Testis (tissue), 3 donors: ENCODE results near the gene C1QTNF9B. TPM values are rescaled to one million over a fixed set of nuclear protein-coding genes. Genes with fewer than 3 reads are reported as not detected.

ENCODE experiments used
- DNase-seq: peaks from one replicate; pipeline ENCODE4 v3.0.0-alpha.2; 2019
- H3K27ac ChIP-seq, 2 donors: fragments of 200-600 bp; sonication (generic); one replicate each; pipeline ENCODE4 v1.5.1; 2019
- H3K27me3 ChIP-seq: fragments of 200-600 bp; sonication (generic); one replicate; pipeline ENCODE4 v1.5.1; 2019
- H3K36me3 ChIP-seq: fragments of 200-600 bp; sonication (generic); one replicate; pipeline ENCODE4 v1.5.1; 2017; ENCODE audit warnings: low read depth; ENCODE audit errors: missing control alignments
- H3K4me1 ChIP-seq: fragments of 200-600 bp; sonication (generic); one replicate; pipeline ENCODE4 v1.5.1; 2019
- H3K4me3 ChIP-seq, 2 donors: fragments of 200-600 bp; sonication (generic); one replicate each; pipeline ENCODE4 v1.5.1; 2017 to 2019
- H3K9me3 ChIP-seq: fragments of 200-600 bp; sonication (generic); one replicate; pipeline ENCODE4 v1.5.1; 2017
- POLR2A ChIP-seq: fragments of 450-650 bp; IDR thresholded peaks from one replicate; pipeline ENCODE4 v1.6.1; 2017; ENCODE audit warnings: antibody characterized with exemption, mild to moderate bottlenecking, moderate library complexity
- WGBS, 2 donors: methylation state at CpG; one replicate each; pipeline ENCODE4 v1.1.5; 2018; 5-methylcytosine and 5-hydroxymethylcytosine counted together
- intact Hi-C: fragments of 100-400 bp; cut with DNase I; formaldehyde crosslinking; loops from one replicate; pipeline ENCODE4 v1.15.1; 2023; ENCODE audit warnings: low total_unique reads
- polyA plus RNA-seq: library from polyadenylated mRNA; stranded (reverse); fragments of 350-450 nt; fragmentation: Illumina TruSeq; extraction: RNeasy Lipid Tissue Mini Kit (QIAGEN cat#74804); gene quantifications from one replicate; pipeline ENCODE4 v1.2.3, GENCODE V29; 2014; ENCODE audit warnings: low read depth, low replicate concordance; ENCODE audit not compliant: insufficient read depth
- total RNA-seq, 2 donors: library from RNA; depleted of rRNA; stranded (reverse); fragments of >200 nt; gene quantifications; one replicate each; pipeline ENCODE4 v1.2.3, GENCODE V29; 2016
- TF ChIP-seq, protein P1 (sequence below), 3 experiments: fragments of 450-650 bp in 2 of 3; fragments of 200-600 bp in 1 of 3; sonication (generic) in 1 of 3; IDR thresholded peaks; one replicate each; pipeline ENCODE4 v1.5.1; 2016 to 2019; ENCODE audit warnings: antibody characterized with exemption in 3 of 3, mild to moderate bottlenecking in 2 of 3, moderate library complexity in 1 of 3

Gene C1QTNF9B
- total and polyA plus RNA-seq, 3 donors from 2014 or later, result 2.2 to 4.2 (median 2.3) TPM

DNA sequence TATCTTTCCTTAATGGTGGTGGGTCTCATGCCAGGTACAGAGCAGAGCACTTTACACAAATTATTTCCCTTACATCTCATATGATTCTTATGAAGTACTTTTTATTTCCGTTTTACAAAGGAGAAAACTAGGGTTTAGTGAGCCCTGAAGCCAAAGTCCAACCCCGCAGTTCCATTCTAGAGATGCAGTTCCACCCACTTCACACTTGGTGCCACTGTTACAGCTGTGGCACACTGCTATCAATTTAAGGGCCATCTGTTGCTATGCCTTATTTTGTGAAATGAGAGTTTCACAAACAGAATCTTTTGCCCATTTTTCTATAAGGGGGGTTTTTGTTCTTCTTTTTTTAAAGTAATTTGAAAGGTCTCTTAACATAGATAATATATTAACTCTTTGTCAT is 21.0 kb downstream of the C1QTNF9B start:
- Histone ChIP-seq H3K9me3 (no peaks in the 10 kb centered on the region), H3K36me3 (no peaks in the 10 kb centered on the region), H3K27ac (no peak overlapping the region), H3K4me3 (no peak overlapping the region), H3K4me1 (no peaks in the 10 kb centered on the region), H3K27me3 (no peaks in the 10 kb centered on the region)
- whole genome bisulfite sequencing, 2 donors, result 67 to 69% methylated on average over 2 of the region's 2 CpGs
- TF ChIP-seq, protein P1, sequence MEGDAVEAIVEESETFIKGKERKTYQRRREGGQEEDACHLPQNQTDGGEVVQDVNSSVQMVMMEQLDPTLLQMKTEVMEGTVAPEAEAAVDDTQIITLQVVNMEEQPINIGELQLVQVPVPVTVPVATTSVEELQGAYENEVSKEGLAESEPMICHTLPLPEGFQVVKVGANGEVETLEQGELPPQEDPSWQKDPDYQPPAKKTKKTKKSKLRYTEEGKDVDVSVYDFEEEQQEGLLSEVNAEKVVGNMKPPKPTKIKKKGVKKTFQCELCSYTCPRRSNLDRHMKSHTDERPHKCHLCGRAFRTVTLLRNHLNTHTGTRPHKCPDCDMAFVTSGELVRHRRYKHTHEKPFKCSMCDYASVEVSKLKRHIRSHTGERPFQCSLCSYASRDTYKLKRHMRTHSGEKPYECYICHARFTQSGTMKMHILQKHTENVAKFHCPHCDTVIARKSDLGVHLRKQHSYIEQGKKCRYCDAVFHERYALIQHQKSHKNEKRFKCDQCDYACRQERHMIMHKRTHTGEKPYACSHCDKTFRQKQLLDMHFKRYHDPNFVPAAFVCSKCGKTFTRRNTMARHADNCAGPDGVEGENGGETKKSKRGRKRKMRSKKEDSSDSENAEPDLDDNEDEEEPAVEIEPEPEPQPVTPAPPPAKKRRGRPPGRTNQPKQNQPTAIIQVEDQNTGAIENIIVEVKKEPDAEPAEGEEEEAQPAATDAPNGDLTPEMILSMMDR (IDR thresholded peaks at IDR 0.05), result peak in 1 of 3 experiments; percentile 16
- TF ChIP-seq POLR2A, result no peak
- intact Hi-C loops, result no loop called here
- DNase-seq, result no peak

DNA sequence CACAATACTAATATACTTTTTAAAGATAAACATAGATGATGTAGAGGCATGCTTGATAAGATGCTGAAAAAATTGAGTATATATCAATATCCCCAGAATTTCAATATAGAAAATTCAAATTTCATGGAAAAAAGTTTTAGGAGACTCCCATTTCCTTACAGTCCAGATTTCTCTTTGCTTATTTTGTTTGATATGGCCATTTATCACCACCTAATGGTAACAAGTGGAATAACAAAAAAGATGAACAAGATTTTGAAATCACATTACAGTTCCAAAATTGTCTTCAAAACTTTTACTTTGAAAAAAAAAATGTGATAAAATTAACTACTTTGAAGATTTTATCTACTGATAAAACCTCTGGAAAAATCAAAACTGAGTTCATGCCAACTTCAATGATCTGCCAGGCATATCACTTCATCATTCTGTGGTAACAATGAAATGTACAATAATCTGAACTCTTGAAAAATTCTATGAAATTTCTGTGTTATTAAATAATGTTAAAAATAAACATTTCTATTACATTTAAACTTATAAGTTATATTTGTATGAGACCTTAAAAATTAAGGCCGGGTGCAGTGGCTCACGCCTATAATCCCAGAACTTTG is 25.6 kb downstream of the C1QTNF9B start:
- Histone ChIP-seq H3K4me1 (no peaks in the 10 kb centered on the region), H3K27me3 (no peaks in the 10 kb centered on the region), H3K4me3 (no peak overlapping the region), H3K27ac (no peak overlapping the region), H3K36me3 (no peaks in the 10 kb centered on the region), H3K9me3 (no peaks in the 10 kb centered on the region)
- TF ChIP-seq, protein P1 (IDR thresholded peaks at IDR 0.05), result peak; percentile 35 to 59 (median 50)
- TF ChIP-seq POLR2A, result no peak
- no peak for DNase-seq
- 96 to 97% methylated on average over 2 of the region's 2 CpGs for WGBS, 2 donors
- intact Hi-C loops, result no loop called here

DNA sequence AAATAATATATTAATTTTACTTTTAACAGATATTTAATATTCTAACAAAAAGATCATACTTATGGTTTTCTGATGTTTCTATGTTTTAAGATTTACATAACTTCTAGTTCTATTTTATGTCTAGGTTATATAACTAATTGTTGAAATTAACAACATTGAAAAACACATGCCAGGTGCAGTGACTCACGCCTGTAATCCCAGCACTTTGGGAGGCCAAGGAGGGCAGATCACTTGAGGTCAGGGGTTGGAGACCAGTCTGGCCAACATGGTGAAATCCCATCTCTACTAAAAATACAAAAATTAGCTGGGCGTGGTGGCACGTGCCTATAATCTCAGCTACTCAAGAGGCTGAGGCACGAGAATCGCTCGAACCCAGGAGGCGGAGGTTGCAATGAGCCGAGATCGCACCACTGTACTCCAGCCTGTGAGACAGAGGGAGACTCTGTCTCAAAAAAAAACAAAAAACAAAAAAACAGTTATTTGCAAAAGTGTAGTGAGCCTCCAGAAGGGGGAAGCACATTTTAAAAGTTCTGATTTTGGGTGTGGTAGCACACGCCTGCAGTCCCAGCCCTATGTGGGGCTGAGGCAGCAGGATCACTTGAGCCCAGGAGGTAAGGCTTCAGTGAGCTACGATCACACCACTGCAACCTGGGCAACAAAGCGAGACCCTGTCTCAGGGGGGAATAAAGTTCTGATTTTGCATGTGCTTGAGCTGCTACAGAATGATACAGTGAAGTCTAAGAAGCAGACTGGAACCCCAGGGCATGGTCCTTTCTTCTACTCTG is 26.8 kb downstream of the C1QTNF9B start:
- no peaks in the 10 kb centered on the region for H3K9me3 ChIP-seq
- no peaks in the 10 kb centered on the region for H3K4me1 ChIP-seq
- H3K4me3 ChIP-seq, result no peak overlapping the region
- no peak for DNase-seq
- no peak overlapping the region for H3K27ac ChIP-seq
- intact Hi-C loops, result no loop called here
- no peaks in the 10 kb centered on the region for H3K36me3 ChIP-seq
- H3K27me3 ChIP-seq, result no peaks in the 10 kb centered on the region
- 89% methylated on average over 11 to 12 of the region's 12 CpGs for whole genome bisulfite sequencing, 2 donors
- no peak for TF ChIP-seq POLR2A
- TF ChIP-seq, protein P1 (IDR thresholded peaks at IDR 0.05), result no peak

DNA sequence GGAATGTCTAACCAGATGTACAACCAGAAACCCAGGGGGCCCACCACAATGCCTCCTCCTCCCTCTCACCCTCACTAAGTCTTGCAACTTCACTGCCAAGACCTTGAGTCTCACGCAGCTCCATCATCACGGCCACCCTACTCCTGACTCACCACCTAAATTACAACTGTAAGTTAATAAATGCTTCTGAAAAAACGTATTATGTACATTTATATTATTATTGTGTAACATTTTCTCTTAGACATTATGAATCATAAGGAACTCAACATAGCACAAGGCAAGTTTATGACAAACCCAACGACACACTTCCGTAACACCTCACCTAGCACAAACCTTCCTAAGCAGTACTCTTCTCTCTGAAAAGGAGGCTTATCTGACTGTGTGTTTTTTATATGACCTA is 28.8 kb downstream of the C1QTNF9B start:
- intact Hi-C loops, result loop anchor here (10.0 kb wide), 1 partner anchor 404 kb away; no protein-coding TSS in a partner anchor
- no peaks in the 10 kb centered on the region for H3K36me3 ChIP-seq
- no peak for DNase-seq

More for the DNA sequence above, 28.8 kb downstream of the C1QTNF9B start:
- H3K4me1 ChIP-seq, result no peaks in the 10 kb centered on the region
- H3K27ac ChIP-seq, result no peak overlapping the region
- 77 to 80% methylated on average over 5 of the region's 5 CpGs for WGBS, 2 donors
- no peaks in the 10 kb centered on the region for H3K9me3 ChIP-seq
- no peak overlapping the region for H3K4me3 ChIP-seq
- no peaks in the 10 kb centered on the region for H3K27me3 ChIP-seq
- TF ChIP-seq POLR2A, result no peak
- TF ChIP-seq, protein P1 (IDR thresholded peaks at IDR 0.05), result no peak
